NCI-H524 treated with DMSO at 0.1 percent for 48 hours (cell line): Measurements from ENCODE around the gene LRRK2.
"Not testable (repeated sequence)": the region's sequence is repeated elsewhere in the genome, so short reads cannot be mapped to it uniquely, and the experiment has no call there.

Source experiments
- DNase-seq: peaks from one replicate; lab custom pipeline; 2025; lab: John Stamatoyannopoulos, UW

LRRK2 gene

DNA sequence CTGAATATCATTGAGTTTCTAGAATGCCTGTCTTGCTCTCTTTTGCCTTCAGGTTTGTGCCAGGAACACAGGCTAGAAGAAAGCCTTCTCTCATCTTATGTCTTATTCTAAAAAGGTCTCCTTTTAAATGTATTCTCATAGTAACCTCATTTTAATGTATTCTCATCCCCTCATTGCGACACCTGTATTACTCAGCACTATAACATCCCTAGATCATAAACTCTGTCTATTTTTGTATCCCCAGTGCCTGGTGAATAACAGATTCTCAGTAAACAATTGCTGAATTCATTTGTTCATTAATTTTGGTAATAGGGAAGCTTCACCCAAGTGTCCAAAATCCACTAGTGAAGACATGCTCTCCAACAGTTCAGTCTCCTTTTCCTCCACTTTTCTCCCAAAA is 8.8 kb upstream of the LRRK2 start:
- no peak for DNase-seq

DNA sequence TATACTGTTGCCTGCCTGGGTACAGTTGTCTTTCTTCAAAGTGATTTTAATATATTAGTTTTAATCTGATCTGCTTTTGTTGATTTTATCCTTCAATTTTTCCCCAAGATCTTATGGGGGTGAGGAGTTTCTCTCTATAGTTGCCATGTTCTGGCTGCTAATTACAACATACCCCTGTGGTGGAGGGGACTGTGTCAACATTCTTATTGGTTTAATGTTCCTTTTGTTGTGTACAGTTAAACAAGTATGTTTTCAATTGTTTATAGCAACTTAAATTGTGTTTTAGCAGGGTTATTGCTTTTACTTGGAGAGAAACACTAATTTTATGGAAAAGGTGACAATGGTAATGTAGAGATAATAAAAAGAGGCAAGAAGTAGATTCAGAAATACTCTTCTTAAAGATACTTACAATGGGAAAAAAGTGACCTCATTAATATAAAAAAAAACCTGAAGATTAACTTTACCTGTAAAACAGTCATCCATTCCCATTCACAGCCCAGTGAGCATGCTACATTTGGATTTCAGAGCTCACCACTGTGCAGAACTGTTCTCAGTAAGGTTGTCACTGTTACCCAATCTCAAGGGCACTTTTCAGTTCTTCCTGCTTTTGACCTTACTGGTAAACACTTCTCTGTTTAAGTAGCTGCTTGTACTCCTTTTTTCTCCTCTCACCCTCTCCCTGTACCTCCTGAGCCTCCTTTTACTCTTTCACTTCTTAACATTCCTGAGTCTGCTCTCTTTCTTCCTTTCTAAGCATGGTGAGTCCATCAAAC is 8.1 kb upstream of the LRRK2 start:
- DNase-seq = no peak

DNA sequence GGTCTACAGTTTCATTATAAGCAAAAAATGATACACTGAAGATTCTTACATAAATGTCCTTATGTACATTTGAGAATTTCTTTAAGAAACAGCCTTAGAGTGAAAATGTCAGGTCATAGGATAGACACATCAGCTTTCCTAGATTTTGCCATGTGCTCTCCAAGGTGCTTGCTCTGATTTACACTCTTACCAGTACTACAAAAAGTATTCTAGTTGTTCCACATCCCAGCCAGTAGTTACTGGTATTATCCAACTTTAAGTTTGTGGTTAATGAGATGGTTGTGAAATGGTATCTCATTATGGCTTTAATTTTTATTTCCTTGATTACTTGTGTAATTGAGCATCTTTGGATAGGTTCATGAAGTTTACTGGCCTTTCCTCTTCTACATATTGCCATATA is 5.0 kb upstream of the LRRK2 start:
- DNase-seq = no peak

DNA sequence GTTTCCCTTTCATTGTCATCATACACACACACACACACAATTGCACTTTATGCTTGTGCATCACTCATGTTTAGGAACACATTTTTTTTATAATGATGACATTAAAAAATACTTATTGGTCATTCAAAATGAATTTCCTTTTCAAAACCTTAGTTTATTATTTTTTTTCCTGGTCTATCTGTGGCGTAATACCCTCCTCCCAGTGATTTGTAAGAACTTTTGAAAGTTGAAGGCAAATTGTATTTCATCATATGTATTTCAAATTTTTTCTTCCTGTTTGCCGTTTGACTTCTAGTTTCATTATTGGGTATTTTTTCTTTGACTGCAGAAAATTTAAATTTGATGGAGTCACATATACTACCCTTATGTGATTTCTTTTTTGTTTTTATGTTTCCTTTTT is 2.5 kb upstream of the LRRK2 start:
- DNase-seq = no peak

DNA sequence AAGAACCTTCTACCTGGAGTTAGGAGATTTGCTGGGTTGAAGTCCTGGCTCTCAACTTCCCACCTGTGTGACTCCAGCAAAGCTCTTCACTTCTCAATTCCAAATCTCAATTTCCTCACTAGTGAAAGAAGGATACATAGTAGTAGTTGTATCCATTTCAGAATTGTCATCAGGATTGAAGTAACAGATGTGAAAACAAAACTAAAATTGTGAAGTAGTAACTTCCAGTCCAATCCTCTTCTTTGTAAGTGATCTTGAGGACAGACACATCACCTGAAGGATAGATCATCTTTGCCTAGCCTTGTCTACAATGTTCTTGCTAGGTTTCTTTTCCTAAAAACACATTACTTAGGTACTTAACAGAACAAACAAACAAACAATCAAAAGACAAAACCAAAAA is 1.2 kb upstream of the LRRK2 start:
- no peak for DNase-seq

DNA sequence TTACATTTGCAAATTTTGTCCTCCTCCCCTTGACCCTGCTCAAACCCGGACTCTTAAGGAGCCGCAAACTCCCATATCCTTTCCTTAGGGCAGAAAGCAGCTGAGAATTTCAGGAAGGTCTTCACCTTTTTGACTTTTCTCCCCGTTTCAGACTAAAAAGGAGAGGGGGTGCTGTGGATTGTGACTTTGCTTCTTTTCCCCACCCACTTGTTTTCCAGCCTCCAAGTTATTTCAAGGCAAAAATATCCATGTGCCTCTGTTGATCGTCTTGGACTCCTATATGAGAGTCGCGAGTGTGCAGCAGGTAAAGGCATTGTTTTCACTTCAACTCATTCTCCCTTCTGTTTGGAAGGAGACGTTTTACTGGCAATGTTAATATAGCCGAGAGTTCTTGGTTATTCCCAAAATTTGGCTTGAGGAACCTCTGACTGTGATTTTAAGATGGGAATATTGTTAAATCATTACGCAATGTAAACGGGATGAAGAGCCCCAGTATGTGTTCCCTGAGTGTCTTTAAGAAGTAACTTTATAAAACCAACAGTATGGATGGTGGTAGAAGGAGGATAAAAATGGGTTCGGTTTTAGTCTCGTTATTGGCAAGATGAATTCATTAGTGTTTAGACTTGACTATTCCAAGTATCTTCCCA is 663 bp downstream of the LRRK2 start:
- DNase-seq = no peak

DNA sequence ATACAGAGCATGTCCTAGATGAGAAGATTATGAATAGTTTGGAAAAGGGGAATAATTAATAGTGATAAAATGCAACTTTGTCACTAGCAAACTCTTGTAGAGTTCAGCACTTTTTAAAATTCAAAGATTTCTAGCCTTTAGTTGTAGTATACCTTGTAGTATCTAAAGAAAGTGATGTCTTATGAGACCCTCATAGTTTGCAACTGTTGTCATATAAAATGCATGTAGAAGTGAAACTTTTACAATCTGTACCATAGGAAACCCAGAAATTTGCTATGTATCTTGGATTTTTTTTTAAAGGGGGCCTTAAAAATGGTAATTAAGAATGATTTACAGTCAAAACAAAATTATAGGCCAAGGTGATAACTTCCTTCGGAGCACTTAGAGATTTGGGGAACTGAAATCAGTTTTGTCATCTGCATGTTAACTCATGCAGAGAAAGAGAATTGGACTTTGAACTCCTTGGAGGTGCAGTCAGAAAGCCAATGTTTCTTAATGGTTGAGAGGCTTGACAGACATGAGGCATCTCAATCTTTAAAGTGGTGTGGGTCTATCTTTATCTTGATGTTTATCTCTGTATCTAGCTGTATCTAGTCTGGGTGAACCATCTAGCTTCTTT is 1.3 kb downstream of the LRRK2 start:
- DNase-seq = no peak

DNA sequence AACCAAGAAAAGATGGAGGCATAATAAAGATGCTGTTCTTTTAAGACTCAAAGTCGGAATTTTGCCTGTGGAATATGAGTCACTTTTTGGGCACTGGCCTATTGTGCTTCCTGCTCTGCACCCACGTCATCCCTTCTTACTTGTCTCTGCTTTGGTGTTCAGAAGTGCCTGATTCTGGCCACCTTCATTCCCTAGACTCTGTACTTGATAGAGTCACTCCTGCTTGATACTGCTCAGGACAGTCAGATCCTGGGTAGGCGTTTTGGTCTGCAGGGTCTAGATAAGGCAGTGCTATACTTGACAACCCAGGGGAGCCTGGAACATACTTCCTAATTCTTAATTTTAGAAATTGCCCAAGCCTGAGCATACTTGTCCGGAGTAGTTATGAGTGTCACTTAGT is 1.9 kb downstream of the LRRK2 start:
- DNase-seq = no peak

DNA sequence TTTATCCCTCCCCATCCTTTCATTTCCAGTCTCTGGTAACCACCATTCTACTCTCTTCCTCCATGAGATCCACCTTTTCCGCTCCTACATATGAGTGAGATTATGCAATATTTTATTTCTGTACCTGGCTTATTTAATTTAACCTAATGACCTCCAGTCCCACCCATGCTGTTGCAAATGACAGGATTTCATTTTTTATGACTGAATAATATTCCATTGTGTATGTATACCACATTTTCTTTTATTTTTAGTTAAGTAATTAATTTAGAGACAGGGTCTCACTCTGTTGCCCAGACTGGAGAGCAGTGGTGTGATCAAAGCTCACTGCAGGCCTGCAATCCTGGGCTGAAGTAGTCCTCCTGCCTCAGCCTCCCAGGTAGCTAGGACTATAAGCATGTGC is 2.6 kb downstream of the LRRK2 start:
- DNase-seq = no peak

DNA sequence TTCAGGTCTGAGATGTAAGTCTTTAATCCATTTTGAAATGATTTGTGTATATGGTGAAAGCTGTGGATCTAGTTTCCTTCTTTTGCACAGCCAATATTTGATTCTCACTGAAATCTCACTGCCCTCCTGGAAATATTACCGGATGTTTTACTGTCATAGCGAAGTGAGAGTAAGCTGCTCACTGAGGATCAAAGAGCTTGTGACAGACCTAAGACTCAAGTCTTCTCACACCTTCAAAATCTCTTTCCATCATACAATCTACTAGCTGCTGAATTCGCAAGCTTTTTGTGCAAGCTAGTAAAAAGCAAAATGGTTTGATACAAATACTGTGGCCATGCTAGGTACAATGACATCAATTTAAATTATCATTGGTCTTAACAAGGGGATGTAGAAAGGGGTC is 3.9 kb downstream of the LRRK2 start:
- DNase-seq = no peak

DNA sequence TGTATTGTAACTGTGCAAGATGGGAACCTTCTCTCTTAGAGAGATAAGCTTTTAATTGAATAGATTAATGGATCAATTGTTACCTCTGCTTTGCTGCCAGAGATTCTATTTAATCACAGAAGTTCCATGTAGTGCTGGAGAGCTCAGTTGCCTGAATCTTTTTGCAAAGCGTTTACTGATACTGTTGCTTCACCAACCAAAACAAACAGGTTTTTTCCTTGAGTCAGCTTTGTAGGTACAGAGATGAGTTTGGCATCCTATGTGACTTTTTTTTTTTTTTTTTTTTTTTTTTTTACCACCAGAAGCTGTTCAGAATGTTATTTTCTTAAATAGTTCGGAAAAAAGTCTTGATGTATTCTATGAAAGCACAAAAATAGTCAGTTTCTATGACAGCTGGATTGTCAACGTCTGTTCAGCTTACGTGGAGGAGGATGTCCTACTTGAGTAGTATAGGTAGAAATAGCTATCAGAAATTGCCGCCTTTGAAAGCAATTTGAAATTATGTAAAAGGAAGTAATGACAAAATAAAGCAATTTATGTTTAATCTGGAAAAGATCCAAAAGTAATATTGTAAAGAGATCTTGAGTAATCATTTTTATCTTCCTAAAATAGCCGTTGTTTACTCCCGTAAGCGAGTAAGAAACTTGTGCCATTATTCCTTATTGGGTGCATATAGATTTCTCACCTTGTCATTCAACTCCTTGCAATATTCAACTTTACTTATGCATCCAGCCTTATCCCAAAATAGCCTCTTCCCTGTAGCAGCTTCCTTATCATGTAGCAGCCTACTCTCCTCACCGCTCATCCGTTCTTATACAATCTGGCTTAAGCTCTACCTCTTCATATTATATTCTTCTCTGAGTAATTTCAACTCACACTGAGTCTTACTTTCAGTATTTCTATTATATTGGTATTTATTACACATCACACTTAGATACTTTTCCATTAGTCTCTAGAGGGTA is 5.2 kb downstream of the LRRK2 start:
- DNase-seq = no peak

DNA sequence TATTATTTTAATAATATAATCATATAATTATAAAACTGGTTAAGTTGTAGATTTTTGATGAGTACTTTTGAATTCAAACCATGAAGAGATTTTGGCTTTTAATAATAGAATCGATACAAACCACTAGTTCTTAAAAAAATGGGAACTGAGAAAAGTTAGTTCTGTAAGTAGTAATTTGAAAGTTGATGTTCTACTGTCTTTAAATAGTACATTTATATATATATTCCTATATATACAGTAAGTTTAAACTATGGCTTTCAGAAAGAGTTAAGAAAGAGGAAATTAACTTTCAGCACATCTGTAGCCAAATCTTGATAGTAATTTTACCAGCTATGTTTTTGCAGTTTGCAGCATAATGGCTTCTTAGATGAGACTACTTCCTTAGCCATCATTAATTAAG is 7.8 kb downstream of the LRRK2 start:
- DNase-seq = no peak

DNA sequence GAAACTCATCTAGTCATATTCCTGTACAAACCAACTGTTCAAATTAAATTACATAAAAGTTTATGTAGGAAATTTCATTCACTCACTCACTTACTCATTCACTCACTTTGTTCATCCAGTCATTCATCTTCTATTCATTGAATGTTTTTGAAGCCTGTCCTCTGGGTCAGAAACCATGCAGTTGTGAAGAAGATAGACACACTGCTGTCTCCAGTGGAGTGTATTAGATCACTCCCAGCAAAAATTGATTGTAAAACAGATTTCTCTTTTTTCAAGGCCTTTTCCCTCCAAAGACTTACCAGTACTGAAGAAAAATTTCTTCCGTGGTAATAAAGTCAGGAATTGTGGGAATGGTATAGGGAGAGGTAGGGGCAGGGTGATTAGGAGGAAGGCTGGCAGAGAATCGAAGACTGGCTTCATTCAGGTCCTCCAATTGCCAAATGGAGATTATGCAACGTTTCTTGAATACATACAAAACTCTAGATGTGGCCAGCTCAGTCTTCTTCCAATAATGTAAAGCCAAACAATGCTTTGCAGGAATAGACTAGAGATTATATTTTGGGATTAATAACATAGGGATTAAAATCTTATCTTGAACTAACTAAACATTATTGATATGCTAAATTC is 9.1 kb downstream of the LRRK2 start:
- DNase-seq = no peak

DNA sequence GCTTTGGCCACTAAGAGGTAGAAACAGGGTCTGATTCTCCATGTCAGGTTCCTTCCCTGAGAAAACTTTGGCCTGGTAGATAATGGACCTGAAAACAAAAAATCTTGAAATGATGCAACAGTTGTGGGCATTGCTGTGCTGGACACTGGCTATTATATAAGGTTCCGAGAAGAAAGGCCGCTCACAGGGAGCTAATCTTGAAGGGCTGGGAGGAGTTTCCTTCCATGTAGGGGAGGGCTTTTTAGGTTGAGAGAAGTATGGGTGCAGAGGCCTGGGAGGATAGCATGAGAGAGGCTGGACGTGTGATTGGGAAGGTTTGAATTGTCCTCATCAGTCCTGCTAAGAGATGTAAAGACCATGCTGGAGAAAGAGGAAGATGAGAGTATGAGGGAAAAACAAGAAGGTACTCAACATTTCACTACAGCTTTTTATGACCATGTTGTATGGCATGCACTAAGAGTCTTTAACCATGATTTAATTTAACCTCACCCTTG is 11.6 kb downstream of the LRRK2 start:
- DNase-seq = no peak

DNA sequence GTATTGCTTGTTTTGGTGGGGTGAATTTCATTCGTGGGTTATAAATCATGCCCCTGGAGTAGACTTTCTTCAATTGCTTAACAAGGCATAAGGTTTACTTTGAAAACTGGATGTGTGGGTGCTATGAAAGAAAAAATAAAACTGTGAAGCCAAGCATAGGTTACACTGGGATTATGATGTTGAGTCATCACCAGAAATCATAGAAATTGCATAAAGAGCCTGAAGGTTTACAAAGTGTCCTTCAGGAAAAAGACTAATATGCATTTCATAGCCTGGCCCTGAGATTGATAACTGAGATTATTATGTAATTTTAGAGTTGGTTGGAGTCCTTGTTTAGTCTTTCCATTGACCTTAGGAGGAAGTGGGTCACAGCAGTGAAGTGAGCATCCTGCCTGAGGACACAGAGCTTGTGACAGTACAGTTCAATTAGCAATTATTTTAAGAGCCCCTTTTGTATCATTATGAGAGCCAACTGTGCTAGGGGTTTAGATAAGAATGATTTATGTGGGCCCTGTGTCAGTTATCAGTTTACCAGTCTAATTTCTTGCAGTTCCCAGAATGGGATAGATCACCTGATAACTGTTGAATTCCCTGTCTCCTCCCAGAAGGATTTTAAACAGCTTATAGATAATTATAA is 13.6 kb downstream of the LRRK2 start:
- no peak for DNase-seq

DNA sequence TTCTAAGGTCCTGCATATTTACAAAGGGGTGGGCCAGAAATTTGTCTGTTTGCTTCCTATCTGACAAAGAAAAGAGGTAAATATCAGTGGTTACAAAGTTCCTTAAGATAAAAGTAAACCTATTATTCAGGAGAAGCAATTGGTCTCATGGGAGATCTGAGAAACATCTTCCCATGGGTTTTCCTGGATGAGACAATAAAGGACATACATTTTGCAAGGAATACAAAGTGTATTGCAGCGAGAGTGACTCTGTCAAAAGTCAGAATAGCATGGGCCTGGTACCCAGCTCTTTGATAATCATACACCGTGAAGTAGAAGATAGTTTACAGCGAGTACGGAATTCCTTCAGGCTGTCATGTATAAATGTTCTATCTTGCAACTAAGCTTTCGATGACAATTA is 14.2 kb downstream of the LRRK2 start:
- DNase-seq = no peak

DNA sequence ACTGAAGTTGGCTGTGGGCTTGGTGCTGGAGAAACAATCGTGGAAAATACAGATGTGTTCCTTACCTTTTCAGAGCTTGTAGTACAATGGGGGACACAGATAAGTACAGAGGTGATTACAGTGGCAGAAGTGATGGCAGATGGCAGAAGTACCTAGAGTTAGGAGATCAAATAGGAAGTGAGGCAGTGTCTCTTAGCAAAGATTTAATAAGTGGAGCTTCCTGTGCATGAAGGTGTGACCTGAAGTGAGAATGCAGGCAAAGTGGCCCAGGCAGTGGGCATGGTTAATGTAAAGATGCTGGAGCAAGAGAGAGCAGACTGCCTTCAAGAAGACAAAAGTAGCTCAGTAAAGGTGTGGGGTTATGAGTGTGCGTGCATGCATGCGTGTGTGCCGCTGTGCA is 16.0 kb downstream of the LRRK2 start:
- no peak for DNase-seq

DNA sequence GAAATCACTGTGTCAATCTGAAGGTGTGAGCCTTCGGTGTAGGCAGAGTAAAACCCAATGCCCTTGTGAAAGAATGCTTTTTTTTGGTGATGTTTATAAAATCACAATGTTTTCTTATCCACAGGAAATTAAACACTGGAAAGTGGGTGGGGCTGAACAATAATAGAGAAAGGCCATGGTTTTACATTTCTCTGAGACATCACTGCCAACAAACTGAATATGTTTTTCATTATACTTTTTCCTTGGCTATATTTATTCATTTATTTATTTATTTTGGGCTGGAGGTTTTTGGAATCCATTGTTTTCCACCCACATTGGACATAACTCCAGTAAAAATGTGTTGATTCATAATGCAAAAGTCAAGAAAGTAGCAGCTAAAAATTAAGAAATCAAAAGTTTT is 16.9 kb downstream of the LRRK2 start:
- no peak for DNase-seq

DNA sequence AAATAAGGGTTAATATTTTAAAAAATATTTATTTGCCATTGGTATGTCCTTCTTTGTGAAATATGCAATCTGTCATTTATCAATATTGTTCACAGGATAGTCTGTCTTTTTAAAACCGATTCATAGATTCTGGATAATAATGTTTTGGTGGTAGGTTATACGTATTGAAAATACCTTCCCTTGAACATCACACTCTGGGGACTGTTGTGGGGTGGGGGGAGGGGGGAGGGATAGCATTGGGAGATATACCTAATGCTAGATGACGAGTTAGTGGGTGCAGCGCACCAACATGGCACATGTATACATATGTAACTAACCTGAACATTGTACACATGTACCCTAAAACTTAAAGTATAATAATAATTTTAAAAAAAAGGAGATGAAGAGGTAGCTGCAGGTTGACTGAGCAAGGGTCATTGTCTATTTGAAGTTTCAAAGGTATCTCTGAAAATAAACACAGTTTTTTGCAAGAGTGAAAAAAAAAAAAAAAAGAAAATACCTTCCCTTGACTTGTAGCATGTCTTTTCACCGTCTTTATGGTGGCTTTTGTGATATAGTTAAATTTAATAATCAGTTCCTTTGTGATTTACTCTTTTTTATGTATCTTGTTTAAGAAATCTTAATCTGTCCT is 19.8 kb downstream of the LRRK2 start:
- not testable (repeated sequence) for DNase-seq

DNA sequence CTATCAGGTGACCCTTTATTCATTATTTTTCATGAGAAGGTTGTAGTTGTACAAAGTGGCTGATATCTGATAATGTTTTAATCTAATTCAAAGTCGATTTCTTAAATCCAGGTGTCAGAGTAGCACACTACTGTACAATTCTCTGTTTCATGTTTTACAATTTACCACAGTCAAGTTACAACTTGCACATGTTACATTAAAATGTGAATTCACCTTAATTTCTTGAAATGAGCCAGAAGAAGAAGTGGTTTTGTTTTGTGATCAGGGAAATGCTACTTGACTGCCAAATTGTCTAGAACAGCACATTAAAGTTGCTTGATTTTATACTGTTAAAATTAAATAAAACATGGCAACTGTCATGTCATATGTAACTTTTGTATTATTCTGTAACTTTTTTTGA is 23.2 kb downstream of the LRRK2 start:
- no peak for DNase-seq
